Ovary (tissue), 9 donors: ENCODE measurements around the gene TNS1. TPM values are rescaled to one million over a fixed set of nuclear protein-coding genes. Genes with fewer than 3 reads are reported as not detected.

Experiments
- DNase-seq, 5 donors: peaks; one replicate each; pipeline ENCODE4 v3.0.0-alpha.2; 2019 to 2020
- H3K27ac ChIP-seq, 2 donors: fragments of 200-600 bp; one replicate each; pipeline versions ENCODE4 v1.5.1 to v1.8.0; 2019 to 2022
- H3K27me3 ChIP-seq: fragments of 200-600 bp; one replicate; pipeline ENCODE4 v1.8.0; 2022
- H3K36me3 ChIP-seq: fragments of 200-600 bp; sonication (generic); one replicate; pipeline ENCODE4 v1.5.1; 2019
- H3K4me1 ChIP-seq: one replicate; pipeline ENCODE4 v1.8.1; 2013; ENCODE audit warnings: mild to moderate bottlenecking, moderate library complexity; ENCODE audit not compliant: insufficient read depth
- H3K4me3 ChIP-seq: fragments of 200-600 bp; sonication (generic); one replicate; pipeline ENCODE4 v1.5.1; 2017
- H3K9me3 ChIP-seq, 2 donors: fragments of 200-600 bp in 1 of 2; sonication (generic) in 1 of 2; one replicate each; pipeline versions ENCODE4 v1.5.1 to v1.8.1; 2013 to 2019; ENCODE audit warnings: mild to moderate bottlenecking in 1 of 2, moderate library complexity in 1 of 2
- EP300 ChIP-seq: sonication (generic); formaldehyde crosslinking; IDR thresholded peaks from one replicate; pipeline ENCODE4 v1.6.1; 2017; ENCODE audit warnings: antibody characterized with exemption
- POLR2A ChIP-seq: fragments of 450-650 bp; IDR thresholded peaks from one replicate; pipeline ENCODE4 v1.6.1; 2017; ENCODE audit warnings: antibody characterized with exemption, mild to moderate bottlenecking, moderate library complexity
- WGBS, 3 donors: extraction: QIAGEN DNeasy Blood & Tissue Kit in 1 of 3; methylation state at CpG; one replicate each; pipeline versions ENCODE4 v1.1.5 to v1.1.7; 2013 to 2017; 5-methylcytosine and 5-hydroxymethylcytosine counted together
- intact Hi-C, 4 donors: fragments of 100-400 bp; cut with DNase I; formaldehyde crosslinking; loops; one replicate each; pipeline versions ENCODE4 v1.11.0 to v1.15.1; 2022 to 2023
- polyA plus RNA-seq, 2 donors: library from polyadenylated mRNA; stranded (reverse); fragments of 200-250 nt in 1 of 2; fragments of 350-450 nt in 1 of 2; fragmentation: Illumina TruSeq in 1 of 2; extraction: RNeasy Lipid Tissue Mini Kit (QIAGEN cat#74804) in 1 of 2; gene quantifications; one replicate each; pipeline ENCODE4 v1.2.3, GENCODE V29; 2013 to 2014
- total RNA-seq, 7 donors: library from RNA; depleted of rRNA in 2 of 7; stranded (reverse); fragments of >200 nt in 2 of 7; fragmentation: NEBNext Ultra II Directional in 3 of 7; extraction: Animal tissue kit (Norgen Biotek cat#: 25700) in 3 of 7; gene quantifications; one replicate each; pipeline versions ENCODE4 v1.1.0 to v1.2.4, GENCODE V29; 2016 to 2023
- TF ChIP-seq, protein P1 (sequence below), 3 donors: fragments of 450-650 bp in 2 of 3; fragments of 200-600 bp in 1 of 3; IDR thresholded peaks; one replicate each; pipeline versions ENCODE4 v1.5.1 to v1.8.0; 2016 to 2022; ENCODE audit warnings: antibody characterized with exemption in 3 of 3, mild to moderate bottlenecking in 1 of 3
- donor health status: DM: no; HTN: no; CAD: no; lungs with moderate emphysema.
- donor health status: DM: no; HTN: no; CAD: no.
- donor health status: Bipolar disorder and iron deficiency.
- donor health status: DM: yes; HTN: yes; CAD: no.
- donor health status: DM: no; HTN: no; CAD: no.
- donor health status: DM: yes; HTN: yes; CAD: no.

TNS1 gene
- total and polyA plus RNA-seq, 9 donors, result 140 to 568 (median 356) TPM

DNA sequence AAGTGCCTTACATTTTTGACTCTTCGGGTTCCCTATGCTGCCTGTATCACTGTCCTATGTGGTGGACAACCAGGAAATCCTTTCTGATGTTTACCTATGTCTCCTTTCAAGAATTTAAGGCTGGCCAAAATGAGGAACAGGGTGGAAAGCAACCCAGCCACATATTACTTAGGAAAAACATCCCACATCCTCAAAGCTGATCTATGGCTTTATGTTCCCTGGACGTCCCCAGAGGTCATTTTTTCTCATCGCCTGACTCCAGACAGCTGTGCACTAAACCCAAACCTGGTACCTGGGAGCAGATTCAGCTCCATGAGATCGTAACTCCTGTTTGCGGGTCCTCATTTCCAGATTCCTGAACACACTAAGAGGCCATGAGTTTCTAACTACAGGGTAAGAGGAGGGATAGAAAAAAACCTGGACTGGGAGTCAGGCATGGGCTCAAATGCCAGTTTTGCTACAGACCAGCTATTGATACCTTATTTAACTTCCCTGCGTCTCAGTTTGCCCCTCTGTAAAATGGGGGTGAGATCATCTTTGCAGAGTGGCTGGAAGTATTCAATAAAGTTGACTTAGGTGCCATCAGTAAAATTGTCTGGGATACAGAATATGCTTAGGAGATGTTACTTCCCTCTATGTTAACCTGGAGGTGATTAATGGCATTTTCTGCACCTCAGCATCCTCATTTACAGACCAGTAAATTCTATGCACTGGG lies 70.8 kb downstream of the TNS1 start:
- DNase-seq, result no peak
- TF ChIP-seq POLR2A (no peak), EP300 (no peak)
- TF ChIP-seq, protein P1, sequence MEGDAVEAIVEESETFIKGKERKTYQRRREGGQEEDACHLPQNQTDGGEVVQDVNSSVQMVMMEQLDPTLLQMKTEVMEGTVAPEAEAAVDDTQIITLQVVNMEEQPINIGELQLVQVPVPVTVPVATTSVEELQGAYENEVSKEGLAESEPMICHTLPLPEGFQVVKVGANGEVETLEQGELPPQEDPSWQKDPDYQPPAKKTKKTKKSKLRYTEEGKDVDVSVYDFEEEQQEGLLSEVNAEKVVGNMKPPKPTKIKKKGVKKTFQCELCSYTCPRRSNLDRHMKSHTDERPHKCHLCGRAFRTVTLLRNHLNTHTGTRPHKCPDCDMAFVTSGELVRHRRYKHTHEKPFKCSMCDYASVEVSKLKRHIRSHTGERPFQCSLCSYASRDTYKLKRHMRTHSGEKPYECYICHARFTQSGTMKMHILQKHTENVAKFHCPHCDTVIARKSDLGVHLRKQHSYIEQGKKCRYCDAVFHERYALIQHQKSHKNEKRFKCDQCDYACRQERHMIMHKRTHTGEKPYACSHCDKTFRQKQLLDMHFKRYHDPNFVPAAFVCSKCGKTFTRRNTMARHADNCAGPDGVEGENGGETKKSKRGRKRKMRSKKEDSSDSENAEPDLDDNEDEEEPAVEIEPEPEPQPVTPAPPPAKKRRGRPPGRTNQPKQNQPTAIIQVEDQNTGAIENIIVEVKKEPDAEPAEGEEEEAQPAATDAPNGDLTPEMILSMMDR (IDR thresholded peaks at IDR 0.05), result no peak
- no peak overlapping the region for H3K4me3 ChIP-seq
- intact Hi-C loops, result no loop called here
- no peaks in the 10 kb centered on the region for H3K9me3 ChIP-seq
- no peaks in the 10 kb centered on the region for H3K36me3 ChIP-seq
- WGBS, 3 donors, result 81 to 87% (median 85%) methylated on average over 6 of the region's 6 CpGs
- H3K4me1 ChIP-seq, result peaks cover 76% of the 10 kb centered on the region
- peak overlapping the region in 1 of 2 donors; percentile 19 for H3K27ac ChIP-seq
- H3K27me3 ChIP-seq, result no peaks in the 10 kb centered on the region

DNA sequence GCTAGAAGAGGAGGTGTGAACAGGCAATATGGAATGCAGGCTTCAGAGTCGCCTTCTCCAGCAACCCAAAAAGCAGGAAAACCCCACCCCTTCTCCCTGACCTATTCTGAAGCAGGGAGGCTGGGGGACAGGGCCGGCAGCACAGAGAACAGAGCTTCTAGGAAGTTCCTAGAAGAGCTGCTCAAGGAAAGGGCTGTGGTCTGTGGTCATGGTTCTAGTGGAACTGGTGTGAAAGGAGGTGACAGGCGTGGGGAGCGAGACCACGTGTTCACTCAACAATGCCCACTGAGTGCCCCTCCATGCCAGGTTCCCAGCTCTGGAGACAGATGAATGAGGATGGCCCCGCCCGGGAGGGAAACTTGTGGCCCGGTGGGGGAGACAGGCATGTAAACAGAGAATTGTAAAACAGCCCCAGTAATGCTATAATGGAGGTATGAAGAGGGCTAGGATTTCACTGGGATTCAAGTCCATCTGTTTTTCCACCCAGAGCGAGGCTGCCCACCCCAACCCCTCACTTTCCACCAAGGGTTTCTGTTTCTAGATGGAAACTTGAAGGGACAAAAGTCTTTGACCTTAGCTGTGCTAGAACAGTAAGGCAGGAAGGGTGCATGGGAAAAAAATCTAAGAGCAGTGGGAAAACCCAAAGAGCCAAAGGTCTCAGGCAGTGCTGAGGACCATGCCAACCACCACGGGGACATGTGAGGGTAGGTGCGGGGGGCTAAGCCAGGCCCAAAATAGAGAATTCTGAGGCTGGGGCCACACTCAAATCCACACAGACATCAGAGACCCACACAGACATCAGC lies 71.8 kb downstream of the TNS1 start:
- Histone ChIP-seq H3K9me3 (no peaks in the 10 kb centered on the region), H3K4me1 (peaks cover 70% of the 10 kb centered on the region), H3K36me3 (no peaks in the 10 kb centered on the region), H3K27me3 (no peaks in the 10 kb centered on the region), H3K27ac (peak overlapping the region; percentile 59 to 70), H3K4me3 (no peak overlapping the region)
- 65 to 75% (median 74%) methylated on average over 11 of the region's 11 CpGs for WGBS, 3 donors
- intact Hi-C loops, result no loop called here
- DNase-seq, result no peak
- TF ChIP-seq EP300 (no peak), POLR2A (no peak)
- TF ChIP-seq, protein P1 (IDR thresholded peaks at IDR 0.05), result no peak

DNA sequence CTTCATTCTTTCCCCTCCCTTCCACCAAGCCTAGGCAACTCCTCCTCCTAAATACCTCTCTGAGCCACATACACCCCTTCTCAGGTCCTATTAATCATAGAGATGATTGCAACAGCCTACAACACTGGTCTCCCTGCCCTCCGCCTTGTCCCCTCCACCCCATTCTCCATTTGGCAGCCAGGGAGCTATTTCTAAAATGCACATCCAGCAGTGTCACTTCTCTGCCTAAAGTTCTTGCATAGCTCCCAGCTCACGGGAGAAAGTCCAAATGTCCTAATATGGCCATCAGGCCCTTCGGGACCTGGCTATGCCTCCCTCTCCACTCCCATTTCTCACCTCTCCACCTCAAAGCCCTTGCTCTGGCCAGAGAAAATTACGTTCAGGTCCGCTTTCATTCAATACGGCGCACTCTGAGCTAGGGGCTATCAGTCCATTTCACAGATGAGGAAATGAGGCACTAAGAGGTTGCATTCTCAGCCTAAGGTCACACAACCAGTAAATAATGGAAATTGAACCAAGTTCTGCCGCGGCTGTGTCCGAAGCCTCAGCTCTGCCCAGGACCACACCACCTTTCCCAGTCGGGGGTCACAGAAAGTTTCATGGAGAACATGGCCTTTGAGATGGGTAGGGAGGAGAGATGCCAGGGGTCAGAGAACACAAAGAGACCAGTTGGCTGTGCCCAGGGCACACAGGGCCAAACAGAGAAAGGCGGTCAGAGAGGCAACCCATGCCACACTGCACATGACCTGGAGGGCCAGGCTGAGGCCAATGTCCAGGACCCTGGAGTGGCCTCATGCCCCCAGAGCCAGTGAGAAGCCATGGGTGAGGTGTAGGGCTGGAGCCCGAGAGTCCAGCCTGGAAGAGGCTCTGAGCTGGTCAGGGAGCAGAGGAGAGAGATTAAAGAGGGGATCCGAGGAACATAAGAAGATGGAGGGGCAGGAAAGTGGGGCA lies 72.8 kb downstream of the TNS1 start:
- TF ChIP-seq EP300 (peak; percentile 81), POLR2A (no peak)
- TF ChIP-seq, protein P1 (IDR thresholded peaks at IDR 0.05), result no peak
- Histone ChIP-seq H3K9me3 (no peaks in the 10 kb centered on the region), H3K27ac (peak overlapping the region; percentile 59 to 70), H3K36me3 (no peaks in the 10 kb centered on the region), H3K4me1 (peaks cover 61% of the 10 kb centered on the region), H3K4me3 (no peak overlapping the region), H3K27me3 (no peaks in the 10 kb centered on the region)
- 59 to 73% (median 60%) methylated on average over 14 of the region's 14 CpGs for WGBS, 3 donors
- peak in 1 of 5 donors; percentile 69 for DNase-seq
- intact Hi-C loops, result no loop called here

DNA sequence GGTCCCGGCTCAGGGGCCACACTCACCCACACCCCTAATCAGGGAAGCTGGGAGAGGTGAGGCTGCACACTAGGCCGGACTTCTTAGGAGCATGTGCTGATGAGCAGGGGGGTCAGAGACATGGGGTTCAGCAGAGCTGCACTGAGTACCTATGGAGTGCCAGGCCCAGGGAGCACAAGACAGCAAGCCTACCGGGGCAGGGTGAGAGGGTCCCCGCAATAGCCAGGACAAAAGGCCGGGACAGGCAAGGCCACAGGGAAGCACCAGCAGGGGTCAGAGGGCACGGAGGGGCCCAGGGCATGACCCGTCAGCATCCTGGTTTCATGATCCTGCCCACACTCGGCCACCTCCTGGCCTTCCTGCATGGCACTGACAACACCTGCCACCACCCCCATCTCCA lies 73.5 kb downstream of the TNS1 start:
- H3K27me3 ChIP-seq, result no peaks in the 10 kb centered on the region
- DNase-seq, result peak in 1 of 5 donors; percentile 44
- H3K36me3 ChIP-seq, result no peaks in the 10 kb centered on the region
- H3K4me1 ChIP-seq, result peaks cover 53% of the 10 kb centered on the region
- H3K4me3 ChIP-seq, result no peak overlapping the region
- 78 to 81% (median 79%) methylated on average over 8 of the region's 8 CpGs for WGBS, 3 donors
- H3K9me3 ChIP-seq, result no peaks in the 10 kb centered on the region
- TF ChIP-seq POLR2A (no peak), EP300 (no peak)
- TF ChIP-seq, protein P1 (IDR thresholded peaks at IDR 0.05), result no peak
- peak overlapping the region; percentile 32 to 70 for H3K27ac ChIP-seq
- intact Hi-C loops, result no loop called here
